ENCODE measurements around the gene PHKB. TPM values are rescaled to one million over a fixed set of nuclear protein-coding genes. Genes with fewer than 3 reads are reported as not detected.

Gene PHKB
- polyA plus RNA-seq, 1 donor from 2014 or later: 99.5 TPM

DNA sequence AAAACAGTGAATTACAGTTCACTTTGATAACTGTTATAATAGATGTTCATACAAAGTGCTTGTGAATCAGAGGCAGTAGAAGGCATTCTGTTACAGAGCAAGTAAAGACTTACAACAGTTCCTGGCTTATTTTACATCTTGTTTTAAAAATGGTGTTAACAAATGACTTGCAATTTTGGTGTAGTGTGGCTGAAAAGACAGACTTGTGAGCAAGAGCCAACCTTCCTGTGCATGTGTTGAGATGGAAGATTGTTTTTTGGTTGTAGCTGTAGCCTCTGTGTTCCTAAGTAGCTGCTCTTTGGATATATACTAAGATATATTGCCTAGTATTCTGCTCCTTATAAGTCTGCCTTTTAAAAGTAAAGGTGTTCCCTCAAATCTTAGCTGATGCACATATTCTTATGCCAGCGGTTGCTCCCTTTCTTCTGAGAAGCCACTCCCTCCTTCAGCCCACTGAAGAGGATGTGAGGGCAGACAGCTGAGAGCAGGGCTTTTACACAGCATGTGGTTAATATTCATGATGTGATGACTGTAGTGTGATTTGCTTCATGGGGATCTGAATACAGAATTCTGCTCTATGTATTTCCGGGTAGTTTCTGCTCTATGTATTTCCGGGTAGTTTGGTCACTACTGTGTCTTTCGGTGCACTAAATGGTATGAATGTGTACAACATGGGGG lies 182.3 kb downstream of the PHKB start:
- Histone ChIP-seq H3F3A (ENCODE audit: insufficient read depth, low read length, poor library complexity, severe bottlenecking) (peaks cover 3% of the 10 kb centered on the region), H3K9me2 (ENCODE audit: insufficient read depth, low read length) (no peaks in the 10 kb centered on the region), H3K9ac (ENCODE audit: low read length) (no peak overlapping the region), H3K27ac (ENCODE audit: low read length) (peak overlapping the region; percentile 69), H3K36me3 (ENCODE audit: insufficient read depth, low read length) (no peaks in the 10 kb centered on the region), H2AFZ (ENCODE audit: low read depth, low read length) (no peak overlapping the region), H3K4me2 (ENCODE audit: low read length) (no peak overlapping the region), H3K9me3 (ENCODE audit: low read length) (no peaks in the 10 kb centered on the region), H3K79me2 (replicated peaks; ENCODE audit: insufficient read depth, low read length) (no peaks in the 10 kb centered on the region), H4K20me1 (ENCODE audit: insufficient read depth) (no peaks in the 10 kb centered on the region), H3K4me3 (ENCODE audit: low read length) (peak overlapping the region; percentile 14), H3K27me3 (ENCODE audit: insufficient read depth, low read depth, low read length) (no peaks in the 10 kb centered on the region)
- TF ChIP-seq, protein P1, sequence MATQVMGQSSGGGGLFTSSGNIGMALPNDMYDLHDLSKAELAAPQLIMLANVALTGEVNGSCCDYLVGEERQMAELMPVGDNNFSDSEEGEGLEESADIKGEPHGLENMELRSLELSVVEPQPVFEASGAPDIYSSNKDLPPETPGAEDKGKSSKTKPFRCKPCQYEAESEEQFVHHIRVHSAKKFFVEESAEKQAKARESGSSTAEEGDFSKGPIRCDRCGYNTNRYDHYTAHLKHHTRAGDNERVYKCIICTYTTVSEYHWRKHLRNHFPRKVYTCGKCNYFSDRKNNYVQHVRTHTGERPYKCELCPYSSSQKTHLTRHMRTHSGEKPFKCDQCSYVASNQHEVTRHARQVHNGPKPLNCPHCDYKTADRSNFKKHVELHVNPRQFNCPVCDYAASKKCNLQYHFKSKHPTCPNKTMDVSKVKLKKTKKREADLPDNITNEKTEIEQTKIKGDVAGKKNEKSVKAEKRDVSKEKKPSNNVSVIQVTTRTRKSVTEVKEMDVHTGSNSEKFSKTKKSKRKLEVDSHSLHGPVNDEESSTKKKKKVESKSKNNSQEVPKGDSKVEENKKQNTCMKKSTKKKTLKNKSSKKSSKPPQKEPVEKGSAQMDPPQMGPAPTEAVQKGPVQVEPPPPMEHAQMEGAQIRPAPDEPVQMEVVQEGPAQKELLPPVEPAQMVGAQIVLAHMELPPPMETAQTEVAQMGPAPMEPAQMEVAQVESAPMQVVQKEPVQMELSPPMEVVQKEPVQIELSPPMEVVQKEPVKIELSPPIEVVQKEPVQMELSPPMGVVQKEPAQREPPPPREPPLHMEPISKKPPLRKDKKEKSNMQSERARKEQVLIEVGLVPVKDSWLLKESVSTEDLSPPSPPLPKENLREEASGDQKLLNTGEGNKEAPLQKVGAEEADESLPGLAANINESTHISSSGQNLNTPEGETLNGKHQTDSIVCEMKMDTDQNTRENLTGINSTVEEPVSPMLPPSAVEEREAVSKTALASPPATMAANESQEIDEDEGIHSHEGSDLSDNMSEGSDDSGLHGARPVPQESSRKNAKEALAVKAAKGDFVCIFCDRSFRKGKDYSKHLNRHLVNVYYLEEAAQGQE (IDR thresholded peaks at IDR 0.05; ENCODE audit: borderline replicate concordance): no peak
- TF ChIP-seq MXI1 (conservative IDR thresholded peaks at IDR 0.05; ENCODE audit: poor library complexity, severe bottlenecking) (no peak), TAF1 (IDR thresholded peaks at IDR 0.05; ENCODE audit: low read depth) (no peak), EZH2 (IDR thresholded peaks at IDR 0.05; ENCODE audit: borderline replicate concordance, insufficient read depth, low read length, poor library complexity, severe bottlenecking) (no peak), POLR2AphosphoS5 (IDR thresholded peaks at IDR 0.05) (peak; percentile 46), EP300 (conservative IDR thresholded peaks at IDR 0.05; ENCODE audit: poor library complexity, severe bottlenecking) (peak; percentile 5), RAD21 (conservative IDR thresholded peaks at IDR 0.05) (no peak), SMC3 (conservative IDR thresholded peaks at IDR 0.05; ENCODE audit: poor library complexity) (no peak)
- TF ChIP-seq, protein P2, sequence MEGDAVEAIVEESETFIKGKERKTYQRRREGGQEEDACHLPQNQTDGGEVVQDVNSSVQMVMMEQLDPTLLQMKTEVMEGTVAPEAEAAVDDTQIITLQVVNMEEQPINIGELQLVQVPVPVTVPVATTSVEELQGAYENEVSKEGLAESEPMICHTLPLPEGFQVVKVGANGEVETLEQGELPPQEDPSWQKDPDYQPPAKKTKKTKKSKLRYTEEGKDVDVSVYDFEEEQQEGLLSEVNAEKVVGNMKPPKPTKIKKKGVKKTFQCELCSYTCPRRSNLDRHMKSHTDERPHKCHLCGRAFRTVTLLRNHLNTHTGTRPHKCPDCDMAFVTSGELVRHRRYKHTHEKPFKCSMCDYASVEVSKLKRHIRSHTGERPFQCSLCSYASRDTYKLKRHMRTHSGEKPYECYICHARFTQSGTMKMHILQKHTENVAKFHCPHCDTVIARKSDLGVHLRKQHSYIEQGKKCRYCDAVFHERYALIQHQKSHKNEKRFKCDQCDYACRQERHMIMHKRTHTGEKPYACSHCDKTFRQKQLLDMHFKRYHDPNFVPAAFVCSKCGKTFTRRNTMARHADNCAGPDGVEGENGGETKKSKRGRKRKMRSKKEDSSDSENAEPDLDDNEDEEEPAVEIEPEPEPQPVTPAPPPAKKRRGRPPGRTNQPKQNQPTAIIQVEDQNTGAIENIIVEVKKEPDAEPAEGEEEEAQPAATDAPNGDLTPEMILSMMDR (IDR thresholded peaks at IDR 0.05; ENCODE audit: poor library complexity, severe bottlenecking): no peak

DNA sequence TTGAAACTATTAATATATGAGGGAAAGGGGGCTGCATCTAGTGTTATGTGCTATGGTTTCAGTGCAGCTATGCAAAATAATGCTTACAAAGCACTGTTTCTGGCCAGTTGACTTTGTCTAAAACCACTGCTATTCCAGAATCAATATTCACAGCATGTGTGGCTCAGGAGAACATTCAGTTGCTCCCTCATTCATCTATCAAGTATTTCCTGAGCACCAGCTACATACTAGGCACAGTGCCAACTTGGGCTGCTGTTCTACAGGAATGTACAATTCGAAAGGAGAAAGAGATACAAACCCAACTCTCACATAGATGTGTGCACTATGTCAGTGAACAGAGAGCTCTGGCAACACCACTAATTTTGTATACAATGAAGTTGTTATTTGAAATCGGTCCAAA lies 183.0 kb downstream of the PHKB start:
- Histone ChIP-seq H3K27me3 (ENCODE audit: insufficient read depth, low read depth, low read length) (no peaks in the 10 kb centered on the region), H3K27ac (ENCODE audit: low read length) (peak overlapping the region; percentile 69), H3K9ac (ENCODE audit: low read length) (no peak overlapping the region), H2AFZ (ENCODE audit: low read depth, low read length) (no peak overlapping the region), H3K9me2 (ENCODE audit: insufficient read depth, low read length) (no peaks in the 10 kb centered on the region), H3K36me3 (ENCODE audit: insufficient read depth, low read length) (no peaks in the 10 kb centered on the region), H3K4me3 (ENCODE audit: low read length) (no peak overlapping the region), H4K20me1 (ENCODE audit: insufficient read depth) (no peaks in the 10 kb centered on the region), H3F3A (ENCODE audit: insufficient read depth, low read length, poor library complexity, severe bottlenecking) (peaks cover 3% of the 10 kb centered on the region), H3K79me2 (replicated peaks; ENCODE audit: insufficient read depth, low read length) (no peaks in the 10 kb centered on the region), H3K4me2 (ENCODE audit: low read length) (no peak overlapping the region), H3K9me3 (ENCODE audit: low read length) (no peaks in the 10 kb centered on the region)
- TF ChIP-seq, protein P2 (IDR thresholded peaks at IDR 0.05; ENCODE audit: poor library complexity, severe bottlenecking): no peak
- no peak for TF ChIP-seq EZH2 (IDR thresholded peaks at IDR 0.05; ENCODE audit: borderline replicate concordance, insufficient read depth, low read length, poor library complexity, severe bottlenecking)
- no peak for TF ChIP-seq EP300 (conservative IDR thresholded peaks at IDR 0.05; ENCODE audit: poor library complexity, severe bottlenecking)
- TF ChIP-seq RAD21 (conservative IDR thresholded peaks at IDR 0.05): no peak
- no peak for TF ChIP-seq MXI1 (conservative IDR thresholded peaks at IDR 0.05; ENCODE audit: poor library complexity, severe bottlenecking)
- TF ChIP-seq, protein P1 (IDR thresholded peaks at IDR 0.05; ENCODE audit: borderline replicate concordance): no peak
- no peak for TF ChIP-seq POLR2AphosphoS5 (IDR thresholded peaks at IDR 0.05)
- TF ChIP-seq TAF1 (IDR thresholded peaks at IDR 0.05; ENCODE audit: low read depth): no peak
